ENCODE data around the gene ZFC3H1.

ZFC3H1 gene

DNA sequence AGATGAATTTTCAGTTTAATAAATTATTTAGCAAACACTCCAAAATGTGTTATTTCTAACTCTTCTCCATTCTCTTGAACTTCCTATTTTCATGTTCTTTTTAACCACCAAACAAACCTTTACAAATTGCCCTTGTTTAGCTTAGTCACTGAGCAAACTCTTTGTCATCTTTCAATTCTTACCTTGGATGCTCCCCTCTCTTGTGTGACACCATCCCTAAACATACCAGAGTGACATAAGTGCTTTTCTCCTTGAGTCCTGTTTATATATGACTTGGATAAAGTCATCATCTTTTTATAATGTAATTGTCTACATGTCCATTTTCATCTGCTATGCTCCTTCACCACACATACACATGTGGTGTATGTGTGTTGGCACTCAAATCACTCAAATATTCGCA, 18.8 kb upstream of the ZFC3H1 start:
- in situ Hi-C loops (cut with HindIII; ENCODE audit: low sequenced_read_pairs), result no loop called here
- no peak overlapping the region for H3K4me3 ChIP-seq (ENCODE audit: low read depth, low read length)
- DNase-seq (ENCODE audit: low read depth), result no peak
- TF ChIP-seq, protein P1, sequence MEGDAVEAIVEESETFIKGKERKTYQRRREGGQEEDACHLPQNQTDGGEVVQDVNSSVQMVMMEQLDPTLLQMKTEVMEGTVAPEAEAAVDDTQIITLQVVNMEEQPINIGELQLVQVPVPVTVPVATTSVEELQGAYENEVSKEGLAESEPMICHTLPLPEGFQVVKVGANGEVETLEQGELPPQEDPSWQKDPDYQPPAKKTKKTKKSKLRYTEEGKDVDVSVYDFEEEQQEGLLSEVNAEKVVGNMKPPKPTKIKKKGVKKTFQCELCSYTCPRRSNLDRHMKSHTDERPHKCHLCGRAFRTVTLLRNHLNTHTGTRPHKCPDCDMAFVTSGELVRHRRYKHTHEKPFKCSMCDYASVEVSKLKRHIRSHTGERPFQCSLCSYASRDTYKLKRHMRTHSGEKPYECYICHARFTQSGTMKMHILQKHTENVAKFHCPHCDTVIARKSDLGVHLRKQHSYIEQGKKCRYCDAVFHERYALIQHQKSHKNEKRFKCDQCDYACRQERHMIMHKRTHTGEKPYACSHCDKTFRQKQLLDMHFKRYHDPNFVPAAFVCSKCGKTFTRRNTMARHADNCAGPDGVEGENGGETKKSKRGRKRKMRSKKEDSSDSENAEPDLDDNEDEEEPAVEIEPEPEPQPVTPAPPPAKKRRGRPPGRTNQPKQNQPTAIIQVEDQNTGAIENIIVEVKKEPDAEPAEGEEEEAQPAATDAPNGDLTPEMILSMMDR (IDR thresholded peaks at IDR 0.05; ENCODE audit: low read depth, low read length, missing control alignments), result no peak

DNA sequence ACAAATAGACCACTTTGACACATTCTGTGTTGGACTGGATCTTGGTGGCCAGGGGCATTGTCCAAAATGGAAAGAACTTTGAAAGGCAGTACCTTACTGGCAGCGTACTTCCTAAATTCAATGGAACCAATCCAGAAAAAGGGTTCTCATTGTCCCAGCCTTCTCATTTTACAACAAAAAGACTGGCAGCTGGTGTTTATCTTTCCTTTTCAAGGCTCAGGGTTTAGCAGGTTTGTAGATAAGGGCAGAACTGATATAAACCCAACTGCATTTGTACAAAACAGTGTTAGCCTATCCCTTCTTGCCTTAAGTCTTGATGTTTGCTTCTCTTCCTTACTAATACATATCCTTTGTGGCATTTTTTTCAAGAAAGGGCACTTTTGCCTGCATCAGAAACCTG, 8.2 kb upstream of the ZFC3H1 start:
- in situ Hi-C loops (cut with HindIII; ENCODE audit: low sequenced_read_pairs), result no loop called here
- TF ChIP-seq, protein P1 (IDR thresholded peaks at IDR 0.05; ENCODE audit: low read depth, low read length, missing control alignments), result no peak
- no peak for DNase-seq (ENCODE audit: low read depth)
- H3K4me3 ChIP-seq (ENCODE audit: low read depth, low read length), result no peak overlapping the region

DNA sequence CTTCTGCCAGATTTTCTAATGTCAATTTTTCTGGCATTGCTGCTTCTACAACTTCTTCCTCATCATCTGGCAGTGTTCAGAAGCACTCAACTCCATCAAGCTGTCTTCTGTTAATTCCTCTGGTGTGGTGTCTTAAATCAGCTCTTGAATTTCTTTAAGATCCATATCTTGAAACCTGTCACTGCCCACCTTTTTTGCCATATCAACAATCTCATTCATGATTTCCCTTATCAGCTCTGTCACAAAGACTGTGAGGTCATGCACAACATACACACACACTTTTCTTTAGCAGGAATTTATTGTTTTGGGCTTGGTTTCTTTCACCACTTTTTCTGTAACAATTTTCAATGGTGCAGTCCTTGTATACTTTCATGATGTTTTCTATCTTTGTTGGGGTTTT, 7.7 kb upstream of the ZFC3H1 start:
- no peak overlapping the region for H3K4me3 ChIP-seq (ENCODE audit: low read depth, low read length)
- DNase-seq (ENCODE audit: low read depth), result no peak
- TF ChIP-seq, protein P1 (IDR thresholded peaks at IDR 0.05; ENCODE audit: low read depth, low read length, missing control alignments), result no peak
- in situ Hi-C loops (cut with HindIII; ENCODE audit: low sequenced_read_pairs), result no loop called here

DNA sequence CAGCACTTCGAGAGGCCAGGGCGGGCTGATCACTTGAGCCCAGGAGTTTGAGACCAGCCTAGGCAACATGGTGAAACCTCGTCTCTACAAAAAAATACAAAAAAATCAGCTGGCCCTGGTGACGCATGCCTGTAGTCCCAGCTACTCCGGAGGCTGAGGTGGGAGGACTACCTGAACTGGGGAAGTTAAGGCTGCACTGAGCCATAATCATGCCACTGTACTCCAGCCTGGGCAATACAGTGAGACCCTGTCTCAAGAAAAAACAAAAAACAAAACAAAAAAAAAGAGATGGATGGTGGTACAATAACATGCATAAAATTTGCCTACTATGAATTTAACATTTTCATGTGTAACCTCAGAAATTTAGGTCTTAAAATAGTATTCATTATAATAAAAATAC, 2.6 kb upstream of the ZFC3H1 start:
- no peak overlapping the region for H3K4me3 ChIP-seq (ENCODE audit: low read depth, low read length)
- in situ Hi-C loops (cut with HindIII; ENCODE audit: low sequenced_read_pairs), result no loop called here
- TF ChIP-seq, protein P1 (IDR thresholded peaks at IDR 0.05; ENCODE audit: low read depth, low read length, missing control alignments), result no peak
- no peak for DNase-seq (ENCODE audit: low read depth)

DNA sequence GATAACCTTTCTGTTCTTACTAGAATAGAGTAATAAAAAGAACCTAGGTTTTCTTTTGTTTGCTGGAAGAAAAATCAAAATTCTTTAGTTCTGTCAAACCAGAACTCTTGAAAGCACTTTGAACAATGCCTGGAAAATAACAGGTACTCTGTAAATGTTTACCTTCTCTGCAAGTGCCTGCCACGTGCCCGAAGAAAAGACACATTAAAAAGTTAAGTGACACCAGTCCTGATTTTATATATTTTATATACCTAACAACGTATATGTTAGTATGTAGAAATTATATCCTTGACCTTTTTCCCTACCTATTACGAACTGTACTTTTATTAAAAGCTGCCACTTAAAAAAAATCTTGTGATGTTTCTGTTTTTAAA, 1.4 kb upstream of the ZFC3H1 start:
- in situ Hi-C loops (cut with HindIII; ENCODE audit: low sequenced_read_pairs), result no loop called here
- DNase-seq (ENCODE audit: low read depth), result no peak
- TF ChIP-seq, protein P1 (IDR thresholded peaks at IDR 0.05; ENCODE audit: low read depth, low read length, missing control alignments), result no peak
- peak overlapping the region; percentile 73 for H3K4me3 ChIP-seq (ENCODE audit: low read depth, low read length)

DNA sequence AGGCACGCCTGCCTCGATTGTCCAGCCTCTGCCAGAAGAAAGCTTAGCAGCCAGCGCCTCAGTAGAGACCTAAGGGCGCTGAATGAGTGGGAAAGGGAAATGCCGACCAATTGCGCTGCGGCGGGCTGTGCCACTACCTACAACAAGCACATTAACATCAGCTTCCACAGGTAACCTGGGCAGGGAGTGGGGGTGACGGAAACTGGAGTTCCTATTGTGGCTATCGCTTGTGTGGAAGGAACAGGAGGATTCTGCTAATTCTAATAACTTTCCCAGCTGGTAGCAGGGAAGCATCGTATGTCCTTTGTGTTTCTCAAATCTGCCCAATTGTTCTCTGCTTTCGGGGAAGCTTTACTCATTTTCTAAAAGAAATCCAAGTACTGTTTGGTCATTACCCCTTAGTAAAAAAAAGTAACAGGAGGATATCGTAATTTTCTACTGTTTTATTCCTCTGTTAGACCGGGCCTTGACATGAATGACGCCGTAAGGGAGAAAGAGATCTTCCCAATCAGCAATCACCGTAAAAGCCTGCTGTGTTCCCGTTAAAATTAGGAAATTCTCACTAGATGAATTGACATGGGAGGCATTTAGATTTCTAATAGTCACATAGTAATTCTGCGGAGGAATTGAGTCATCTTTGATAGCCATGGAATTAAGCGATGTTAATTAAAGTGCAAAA, 902 bp upstream of the ZFC3H1 start:
- peak overlapping the region; percentile 73 for H3K4me3 ChIP-seq (ENCODE audit: low read depth, low read length)
- DNase-seq (ENCODE audit: low read depth), result no peak
- TF ChIP-seq, protein P1 (IDR thresholded peaks at IDR 0.05; ENCODE audit: low read depth, low read length, missing control alignments), result no peak
- in situ Hi-C loops (cut with HindIII; ENCODE audit: low sequenced_read_pairs), result loop anchor here (5.0 kb wide), 1 partner anchor 42 kb away; no protein-coding TSS in a partner anchor

Measured in astrocyte of the cerebellum (primary cell).